ENCODE measurements around the gene MYO15B. TPM values are rescaled to one million over a fixed set of nuclear protein-coding genes. Genes with fewer than 3 reads are reported as not detected.

Gene MYO15B
- total RNA-seq, 2 donors from 2014 or later = 210 to 462 TPM

DNA sequence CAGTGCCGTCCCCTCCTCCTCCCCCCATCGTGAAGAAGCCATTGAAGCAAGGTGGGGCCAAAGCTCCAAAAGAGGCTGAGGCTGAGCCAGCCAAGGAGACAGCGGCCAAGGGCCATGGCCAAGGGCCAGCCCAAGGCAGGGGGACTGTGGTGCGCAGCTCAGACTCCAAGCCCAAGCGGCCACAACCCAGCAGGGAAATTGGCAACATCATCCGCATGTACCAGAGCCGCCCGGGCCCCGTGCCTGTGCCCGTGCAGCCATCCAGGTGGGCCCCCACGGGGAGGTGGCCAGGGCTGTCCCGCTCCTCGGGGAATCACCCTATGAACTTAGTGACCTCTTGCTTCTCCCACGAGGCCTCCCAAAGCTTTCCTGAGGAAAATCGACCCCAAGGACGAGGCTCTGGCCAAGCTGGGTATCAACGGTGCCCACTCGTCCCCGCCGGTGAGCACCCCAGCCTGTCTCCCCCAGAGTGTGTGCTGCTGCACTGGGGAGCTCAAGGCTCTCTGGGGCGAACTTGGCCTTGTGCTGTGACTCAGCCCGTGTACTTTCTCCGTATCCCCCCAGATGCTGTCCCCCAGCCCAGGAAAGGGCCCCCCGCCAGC, 29.0 kb downstream of the MYO15B start:
- intact Hi-C loops (cut with DNase I) = no loop called here
- TF ChIP-seq, protein P1, sequence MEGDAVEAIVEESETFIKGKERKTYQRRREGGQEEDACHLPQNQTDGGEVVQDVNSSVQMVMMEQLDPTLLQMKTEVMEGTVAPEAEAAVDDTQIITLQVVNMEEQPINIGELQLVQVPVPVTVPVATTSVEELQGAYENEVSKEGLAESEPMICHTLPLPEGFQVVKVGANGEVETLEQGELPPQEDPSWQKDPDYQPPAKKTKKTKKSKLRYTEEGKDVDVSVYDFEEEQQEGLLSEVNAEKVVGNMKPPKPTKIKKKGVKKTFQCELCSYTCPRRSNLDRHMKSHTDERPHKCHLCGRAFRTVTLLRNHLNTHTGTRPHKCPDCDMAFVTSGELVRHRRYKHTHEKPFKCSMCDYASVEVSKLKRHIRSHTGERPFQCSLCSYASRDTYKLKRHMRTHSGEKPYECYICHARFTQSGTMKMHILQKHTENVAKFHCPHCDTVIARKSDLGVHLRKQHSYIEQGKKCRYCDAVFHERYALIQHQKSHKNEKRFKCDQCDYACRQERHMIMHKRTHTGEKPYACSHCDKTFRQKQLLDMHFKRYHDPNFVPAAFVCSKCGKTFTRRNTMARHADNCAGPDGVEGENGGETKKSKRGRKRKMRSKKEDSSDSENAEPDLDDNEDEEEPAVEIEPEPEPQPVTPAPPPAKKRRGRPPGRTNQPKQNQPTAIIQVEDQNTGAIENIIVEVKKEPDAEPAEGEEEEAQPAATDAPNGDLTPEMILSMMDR (IDR thresholded peaks at IDR 0.05) = no peak
- H3K4me1 ChIP-seq = peaks cover 11% of the 10 kb centered on the region
- H3K4me3 ChIP-seq = no peak overlapping the region
- no peaks in the 10 kb centered on the region for H3K36me3 ChIP-seq
- peak overlapping the region; percentile 41 to 77 for H3K9ac ChIP-seq (ENCODE audit: low read depth in 2 of 2, low read length in 2 of 2)
- no peak for DNase-seq
- no peaks in the 10 kb centered on the region for H3K27me3 ChIP-seq
- peak overlapping the region; percentile 42 for H3K27ac ChIP-seq
- no peaks in the 10 kb centered on the region for H3K9me3 ChIP-seq

GRCh38 chr17:75617218-75617617, 29.6 kb downstream of the MYO15B start:
- Histone ChIP-seq H3K9ac (ENCODE audit: low read depth in 2 of 2, low read length in 2 of 2) (peak overlapping the region; percentile 41 to 77), H3K27ac (peak overlapping the region; percentile 42), H3K9me3 (no peaks in the 10 kb centered on the region), H3K4me3 (no peak overlapping the region), H3K27me3 (no peaks in the 10 kb centered on the region), H3K36me3 (no peaks in the 10 kb centered on the region), H3K4me1 (peaks cover 11% of the 10 kb centered on the region)
- TF ChIP-seq, protein P1 (IDR thresholded peaks at IDR 0.05) = no peak
- peak; percentile 92 for DNase-seq
- intact Hi-C loops (cut with DNase I) = no loop called here

- TF ChIP-seq, protein P1 (IDR thresholded peaks at IDR 0.05) = no peak
- intact Hi-C loops (cut with DNase I) = no loop called here
- no peaks in the 10 kb centered on the region for H3K27me3 ChIP-seq
- peak overlapping the region; percentile 1 to 13 for H3K9ac ChIP-seq (ENCODE audit: low read depth in 2 of 2, low read length in 2 of 2)
- DNase-seq = no peak
- peaks cover 11% of the 10 kb centered on the region for H3K4me1 ChIP-seq
- H3K27ac ChIP-seq = peak overlapping the region; percentile 42
- no peaks in the 10 kb centered on the region for H3K36me3 ChIP-seq
- no peak overlapping the region for H3K4me3 ChIP-seq
- H3K9me3 ChIP-seq = no peaks in the 10 kb centered on the region
Measured at GRCh38 chr17:75617675-75618074, 30.1 kb downstream of the MYO15B start.

DNA sequence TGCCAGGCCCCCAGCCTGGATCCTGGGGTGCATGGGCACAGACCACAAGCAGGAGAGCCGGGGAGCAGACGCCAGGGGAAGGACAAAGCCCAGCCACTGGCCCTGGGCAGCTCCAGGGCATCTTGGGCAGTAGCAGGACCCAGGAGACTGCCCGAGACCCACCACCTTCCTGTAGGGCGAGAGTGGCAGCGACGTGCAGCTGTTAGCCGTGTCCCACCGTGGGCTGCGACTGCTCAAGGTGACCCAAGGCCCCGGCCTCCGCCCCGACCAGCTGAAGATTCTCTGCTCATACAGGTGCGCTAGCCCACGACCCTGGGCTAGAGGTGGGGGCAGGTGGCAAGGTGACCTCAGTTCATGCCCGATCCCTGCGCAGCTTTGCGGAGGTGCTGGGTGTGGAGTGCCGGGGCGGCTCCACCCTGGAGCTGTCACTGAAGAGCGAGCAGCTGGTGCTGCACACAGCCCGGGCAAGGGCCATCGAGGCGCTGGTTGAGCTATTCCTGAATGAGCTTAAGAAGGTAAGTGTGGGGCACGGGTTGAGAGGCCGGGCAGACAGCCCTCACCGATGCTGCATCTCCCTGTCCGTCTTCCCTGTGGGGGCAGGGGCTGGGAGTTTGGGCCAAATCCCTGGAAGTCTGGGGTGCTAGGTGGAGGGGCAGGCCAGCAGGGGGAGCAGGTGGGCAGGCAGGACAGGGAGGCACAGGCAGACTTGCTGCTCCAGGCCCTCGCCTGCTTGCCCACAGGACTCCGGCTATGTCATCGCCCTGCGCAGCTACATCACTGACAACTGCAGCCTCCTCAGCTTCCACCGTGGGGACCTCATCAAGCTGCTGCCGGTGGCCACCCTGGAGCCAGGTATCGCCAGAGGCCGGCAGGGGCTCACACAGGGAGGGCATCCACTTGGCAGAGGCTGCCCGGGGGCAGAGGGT, 32.2 kb downstream of the MYO15B start:
- TF ChIP-seq, protein P1 (IDR thresholded peaks at IDR 0.05) = peak; percentile 12
- H3K27ac ChIP-seq = no peak overlapping the region
- no peaks in the 10 kb centered on the region for H3K36me3 ChIP-seq
- no peaks in the 10 kb centered on the region for H3K27me3 ChIP-seq
- H3K9me3 ChIP-seq = no peaks in the 10 kb centered on the region
- H3K4me3 ChIP-seq = no peak overlapping the region
- intact Hi-C loops (cut with DNase I) = no loop called here
- H3K4me1 ChIP-seq = peaks cover 11% of the 10 kb centered on the region
- H3K9ac ChIP-seq (ENCODE audit: low read depth in 2 of 2, low read length in 2 of 2) = no peak overlapping the region
- no peak for DNase-seq

- no peaks in the 10 kb centered on the region for H3K36me3 ChIP-seq
- intact Hi-C loops (cut with DNase I) = no loop called here
Measured at GRCh38 chr17:75621489-75621888, 33.9 kb downstream of the MYO15B start.

More at GRCh38 chr17:75621489-75621888, 33.9 kb downstream of the MYO15B start:
- TF ChIP-seq, protein P1 (IDR thresholded peaks at IDR 0.05) = no peak
- Histone ChIP-seq H3K9me3 (no peaks in the 10 kb centered on the region), H3K9ac (ENCODE audit: low read depth in 2 of 2, low read length in 2 of 2) (no peak overlapping the region), H3K4me1 (peaks cover 9% of the 10 kb centered on the region), H3K4me3 (no peak overlapping the region), H3K27me3 (no peaks in the 10 kb centered on the region), H3K27ac (no peak overlapping the region)
- DNase-seq = no peak

All from colonic mucosa (tissue), 4 donors.